ENCODE results near the gene MAB21L3.

MAB21L3 gene

GRCh38 chr1:116111524-116112021 lies 374 bp downstream of the MAB21L3 start:
- no peak for DNase-seq (ENCODE audit: low read depth in 2 of 2)

DNA sequence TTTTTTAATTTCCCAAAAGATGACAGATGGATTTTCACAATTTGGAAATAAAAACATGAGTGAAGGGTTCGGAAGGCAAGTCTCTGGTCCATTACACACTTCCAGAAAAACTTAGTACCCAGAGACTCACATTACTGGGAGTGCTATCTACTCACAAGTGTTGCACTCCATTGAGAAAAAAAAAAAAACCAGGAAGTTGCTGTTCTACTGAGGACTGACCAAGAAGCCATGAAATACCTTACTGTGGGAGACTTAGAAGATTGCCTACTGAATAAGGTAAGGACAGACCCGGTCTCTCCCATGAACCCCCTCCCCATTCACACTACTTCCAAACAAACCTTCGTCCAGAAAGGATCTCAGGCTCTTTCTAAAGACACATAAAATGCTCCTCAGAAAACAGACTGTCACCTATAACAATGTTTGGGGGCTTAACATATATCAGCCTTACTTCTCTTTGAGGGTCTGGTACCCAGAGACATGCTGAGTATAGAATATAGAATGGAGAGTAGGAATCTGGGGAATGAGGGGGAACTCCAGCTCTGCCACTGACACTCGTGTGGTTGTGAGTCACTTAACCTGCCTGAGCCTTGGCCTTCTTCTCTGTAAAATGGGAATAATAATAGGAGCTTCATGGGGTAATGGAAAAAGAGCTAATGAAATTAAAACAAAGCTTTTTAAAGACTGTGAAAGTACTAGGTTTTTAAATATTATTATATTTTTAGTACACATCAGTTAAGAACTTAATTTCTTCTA lies 1.4 kb downstream of the MAB21L3 start:
- no peak for DNase-seq (ENCODE audit: low read depth in 2 of 2)

GRCh38 chr1:116113615-116114014 lies 2.4 kb downstream of the MAB21L3 start:
- DNase-seq (ENCODE audit: low read depth in 2 of 2): no peak

DNA sequence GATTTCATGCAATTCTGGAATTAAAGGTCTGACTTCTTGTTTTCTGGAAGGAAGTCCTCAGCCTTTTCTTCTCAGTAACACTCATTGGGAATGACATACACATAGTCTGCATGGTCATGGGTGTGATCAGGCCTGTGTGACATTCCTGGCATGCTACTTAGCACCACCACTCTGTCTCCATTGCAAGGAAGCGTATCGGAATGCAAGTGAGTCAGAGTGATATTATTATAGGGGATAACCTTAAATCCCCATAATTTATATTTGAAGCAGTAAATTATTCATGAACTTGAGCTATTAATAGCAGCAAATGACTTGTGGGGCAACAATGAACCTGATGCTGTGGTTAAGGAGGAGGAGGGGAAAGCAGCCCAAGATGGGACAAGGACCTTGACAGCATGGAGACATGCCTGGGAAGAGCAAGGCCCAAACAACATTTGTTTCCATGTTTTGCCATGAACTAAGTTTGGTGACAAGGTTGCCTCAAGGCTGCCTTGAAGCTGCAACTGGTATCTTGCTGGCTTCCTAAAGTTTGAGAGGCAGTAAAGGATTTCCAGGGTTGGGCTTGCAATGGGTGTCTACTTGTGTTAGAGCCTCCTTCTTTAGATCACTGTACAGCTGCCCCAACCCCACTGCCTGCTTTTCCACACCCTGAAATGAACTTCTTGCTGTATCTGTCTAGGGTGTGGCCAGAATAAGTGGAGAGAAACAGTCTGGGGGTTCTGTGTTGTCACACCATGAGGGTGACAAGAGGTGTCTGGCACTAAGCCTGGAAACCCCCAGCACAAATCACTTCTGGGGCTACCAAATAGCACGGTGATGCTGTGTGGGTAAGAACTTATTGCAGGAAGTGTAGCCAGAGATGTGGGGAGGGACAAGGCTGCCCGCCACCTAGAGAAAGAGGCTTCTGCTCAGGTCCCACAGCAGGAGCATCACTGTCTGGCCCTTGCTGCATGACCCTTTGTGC lies 4.6 kb downstream of the MAB21L3 start:
- no peak for DNase-seq (ENCODE audit: low read depth in 2 of 2)

- no peak for DNase-seq (ENCODE audit: low read depth in 2 of 2)
Measured at GRCh38 chr1:116118471-116118870, 7.3 kb downstream of the MAB21L3 start.

DNA sequence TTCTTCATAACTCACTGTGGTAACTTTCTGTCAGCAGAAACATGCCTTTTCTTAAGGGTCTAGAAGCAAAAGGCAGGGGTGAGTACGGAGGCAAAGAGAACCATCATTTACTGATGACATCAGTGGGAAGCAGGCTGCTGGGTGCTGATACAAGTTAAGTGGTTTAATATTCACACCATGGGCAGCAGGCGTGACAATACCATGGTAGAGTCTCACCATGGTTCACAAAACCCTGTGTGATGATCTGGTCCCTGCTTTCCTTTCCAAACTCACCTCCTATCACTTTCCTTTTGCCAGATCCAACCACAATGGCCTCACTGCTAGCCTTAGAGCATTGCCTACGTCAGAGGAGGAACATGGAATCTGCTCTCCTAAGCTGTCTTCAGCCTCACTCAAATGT lies 8.7 kb downstream of the MAB21L3 start:
- no peak for DNase-seq (ENCODE audit: low read depth in 2 of 2)

DNA sequence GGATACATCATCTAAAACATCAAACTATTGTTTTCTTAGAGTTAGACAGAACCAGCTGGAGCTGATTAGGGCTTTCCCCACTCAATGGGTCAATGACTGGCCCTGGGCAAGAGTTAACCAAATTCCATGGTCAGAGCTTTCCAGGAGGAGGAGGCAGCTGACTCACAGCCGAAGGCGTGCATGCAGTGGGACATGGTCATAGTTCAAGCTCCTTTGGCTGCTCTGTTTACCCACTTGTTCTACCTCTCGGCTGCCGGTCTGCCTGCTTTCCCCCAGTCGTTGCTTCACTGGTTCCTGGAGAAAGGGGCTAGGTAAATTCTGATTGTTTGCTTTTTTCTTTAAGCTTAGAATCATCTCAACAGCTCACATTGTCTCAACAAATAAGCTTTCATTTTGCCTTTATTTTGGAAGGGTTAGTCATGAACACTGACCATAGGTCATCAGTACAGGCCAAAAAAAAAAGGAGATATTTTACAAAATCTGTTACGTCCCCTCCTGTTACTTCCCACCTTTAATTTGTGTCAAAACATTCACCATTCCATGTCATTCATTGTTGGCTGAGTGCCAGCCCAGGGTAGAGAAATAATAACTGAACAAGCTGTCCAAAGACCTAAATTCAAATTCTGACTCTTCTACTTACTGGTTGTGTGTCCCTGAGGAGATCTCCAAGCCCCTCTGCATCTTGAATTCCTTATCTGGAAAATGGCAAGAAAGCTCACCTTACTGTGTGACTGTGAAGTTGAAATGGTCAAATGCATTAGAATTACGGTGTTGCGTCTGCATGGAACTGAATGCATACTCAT lies 12.0 kb downstream of the MAB21L3 start:
- DNase-seq (ENCODE audit: low read depth in 2 of 2): no peak

GRCh38 chr1:116123837-116124533 lies 12.8 kb downstream of the MAB21L3 start:
- no peak for DNase-seq (ENCODE audit: low read depth in 2 of 2)

- DNase-seq (ENCODE audit: low read depth in 2 of 2): no peak
Measured at GRCh38 chr1:116125758-116126157, 14.6 kb downstream of the MAB21L3 start.

DNA sequence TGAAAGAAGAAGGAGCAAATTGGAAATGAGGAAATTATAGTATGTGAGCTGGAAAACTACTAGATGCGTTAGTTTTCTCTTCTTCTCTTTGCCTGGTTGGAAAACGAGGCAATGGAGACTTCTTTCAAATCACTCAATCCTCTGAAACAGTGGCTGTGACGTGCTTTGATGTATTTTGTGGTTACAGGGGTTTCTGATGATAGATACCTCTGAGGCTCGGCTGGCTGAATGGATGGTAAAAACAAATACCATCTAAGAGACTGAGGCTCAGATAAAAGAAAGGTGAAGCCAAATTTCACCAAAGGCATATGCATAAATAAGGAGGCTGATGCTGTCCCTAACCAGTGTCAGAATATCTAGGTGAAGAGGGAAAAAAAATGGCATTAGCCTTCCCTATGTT lies 15.1 kb downstream of the MAB21L3 start:
- no peak for DNase-seq (ENCODE audit: low read depth in 2 of 2)

- no peak for DNase-seq (ENCODE audit: low read depth in 2 of 2)
Measured at GRCh38 chr1:116127123-116127847, 16.1 kb downstream of the MAB21L3 start.

- DNase-seq (ENCODE audit: low read depth in 2 of 2): no peak
Measured at GRCh38 chr1:116127848-116128540, 16.8 kb downstream of the MAB21L3 start.

DNA sequence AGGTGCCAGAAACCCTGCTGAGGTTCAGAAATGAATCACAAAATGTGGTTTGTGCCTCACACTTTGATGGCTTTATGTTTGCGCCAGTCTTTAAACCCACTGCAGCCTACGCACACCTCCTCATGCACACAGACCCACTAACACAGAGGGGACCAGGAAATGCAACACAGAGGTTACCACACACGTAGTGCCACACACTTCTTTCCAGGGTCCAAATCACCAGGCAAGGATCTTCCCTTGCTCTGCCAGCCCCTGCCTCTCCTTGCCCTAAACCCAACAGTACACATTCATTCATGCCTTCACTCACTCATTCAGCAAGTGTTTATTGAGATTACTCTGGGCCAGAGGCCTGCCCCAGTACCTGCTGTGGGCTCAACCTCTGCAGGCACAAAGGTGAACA lies 17.5 kb downstream of the MAB21L3 start:
- peak; percentile 59 to 62 for DNase-seq (ENCODE audit: low read depth in 2 of 2)

- DNase-seq (ENCODE audit: low read depth in 2 of 2): no peak
Measured at GRCh38 chr1:116129537-116129936, 18.3 kb downstream of the MAB21L3 start.

GRCh38 chr1:116130356-116130755 lies 19.2 kb downstream of the MAB21L3 start:
- no peak for DNase-seq (ENCODE audit: low read depth in 2 of 2)

GRCh38 chr1:116131170-116131569 lies 20.0 kb downstream of the MAB21L3 start:
- no peak for DNase-seq (ENCODE audit: low read depth in 2 of 2)

GRCh38 chr1:116131866-116132605 lies 20.8 kb downstream of the MAB21L3 start:
- DNase-seq (ENCODE audit: low read depth in 2 of 2): no peak

DNA sequence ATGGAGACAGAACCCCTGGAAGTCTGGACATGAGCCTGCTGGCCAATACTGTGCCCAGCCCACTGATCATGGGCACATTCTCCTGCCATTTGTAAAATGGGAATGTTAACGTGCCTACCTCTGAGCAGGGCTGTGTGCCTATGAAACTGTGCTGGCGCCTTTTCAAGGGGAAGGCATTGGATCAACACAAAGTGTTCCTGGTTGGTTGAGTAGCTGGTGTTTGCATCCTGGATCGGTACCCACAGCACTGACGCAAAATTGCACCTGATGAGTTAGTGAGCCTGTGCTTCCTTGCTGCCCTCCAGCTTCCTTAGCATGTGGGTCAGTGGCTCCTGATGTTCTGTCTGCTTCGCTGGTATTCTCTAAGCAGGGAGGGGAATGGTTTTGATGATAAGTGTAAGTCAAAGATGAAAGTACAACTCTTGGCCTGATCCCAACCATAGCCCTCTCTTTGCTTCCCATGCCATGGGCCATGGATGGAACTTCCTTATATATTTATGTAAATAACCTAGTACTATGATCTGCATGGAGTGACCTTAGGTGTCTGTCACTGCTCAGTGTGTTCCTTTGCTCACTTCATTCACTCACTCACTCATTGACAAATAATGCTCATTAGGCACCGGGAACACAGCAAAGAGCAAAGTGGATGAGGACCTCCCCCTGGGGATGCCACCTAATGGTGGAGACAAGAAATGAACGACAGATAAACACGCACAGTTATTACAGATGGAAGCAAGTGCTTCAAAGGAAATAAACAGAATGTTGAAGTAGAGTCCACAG lies 22.7 kb downstream of the MAB21L3 start:
- DNase-seq (ENCODE audit: low read depth in 2 of 2): no peak

DNA sequence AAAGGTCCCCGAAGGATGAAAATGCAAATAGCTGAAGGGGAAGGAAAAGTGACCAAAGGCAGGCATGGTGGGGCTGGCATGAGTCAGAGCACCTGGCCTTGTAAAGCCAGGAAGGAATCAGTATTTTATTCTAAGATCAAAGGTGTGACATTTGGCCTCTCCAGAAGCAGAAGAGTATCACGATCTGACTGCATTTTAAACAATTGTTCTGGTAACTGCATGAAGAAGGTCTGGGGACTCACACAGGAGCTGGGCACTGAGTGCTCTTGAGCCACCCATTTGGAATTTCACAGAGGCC lies 23.2 kb downstream of the MAB21L3 start:
- DNase-seq (ENCODE audit: low read depth in 2 of 2): no peak

Measured in stimulated activated CD8-positive, alpha-beta memory T cell treated with anti-CD3 and anti-CD28 coated beads, Interleukin-7, amount 100 ng/mL, for 4 hours (primary cell).